Fibroblast of skin of abdomen (primary cell): ENCODE measurements around the gene OR6A2. TPM values are rescaled to one million over a fixed set of nuclear protein-coding genes. Genes with fewer than 3 reads are reported as not detected.
A peak's percentile ranks its signal among the peaks of the same experiment; 100 is the strongest.
"Not testable (repeated sequence)": the region's sequence is repeated elsewhere in the genome, so short reads cannot be mapped to it uniquely, and the experiment has no call there.

Experiments
- DNase-seq: peaks from one replicate; pipeline ENCODE4 v3.0.0-alpha.2; 2013
- polyA plus RNA-seq, 2 experiments: library from polyadenylated mRNA; unstranded; fragments of 120-200 nt; gene quantifications; one replicate each; pipeline ENCODE4 v1.2.1, GENCODE V29; 2013; ENCODE audit not compliant: insufficient read length in 2 of 2

The OR6A2 gene
- not detected for polyA plus RNA-seq (2013, experiment 1 of 2; ENCODE audit: insufficient read length)
- polyA plus RNA-seq (2013, experiment 2 of 2; ENCODE audit: insufficient read length) = 0.02 TPM

DNA sequence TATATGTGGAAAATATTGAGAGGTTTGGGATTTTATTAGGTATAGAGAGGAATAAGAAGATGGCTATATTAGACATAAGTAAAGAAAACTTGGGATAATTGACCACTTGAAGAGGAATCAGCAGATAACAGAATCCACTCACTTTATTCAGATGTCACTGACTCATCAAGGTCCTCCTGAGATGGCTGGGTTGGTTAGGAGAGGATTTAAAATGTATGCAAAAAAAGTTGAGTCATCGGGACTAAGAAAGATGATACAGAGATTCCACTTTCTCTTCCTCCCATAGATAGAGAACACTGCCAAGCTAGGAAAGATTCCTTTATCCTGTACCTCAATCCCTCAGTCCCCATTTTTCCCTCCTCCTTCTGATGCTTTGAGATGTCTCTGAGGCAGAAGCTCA lies at the start of gene OR6A2:
OR6A2 (minus strand) TSS at position 288 of the 400 bp plus-strand sequence. CDS start 3,981 bp downstream, outside the sequence.
- DNase-seq = peak; percentile 16

DNA sequence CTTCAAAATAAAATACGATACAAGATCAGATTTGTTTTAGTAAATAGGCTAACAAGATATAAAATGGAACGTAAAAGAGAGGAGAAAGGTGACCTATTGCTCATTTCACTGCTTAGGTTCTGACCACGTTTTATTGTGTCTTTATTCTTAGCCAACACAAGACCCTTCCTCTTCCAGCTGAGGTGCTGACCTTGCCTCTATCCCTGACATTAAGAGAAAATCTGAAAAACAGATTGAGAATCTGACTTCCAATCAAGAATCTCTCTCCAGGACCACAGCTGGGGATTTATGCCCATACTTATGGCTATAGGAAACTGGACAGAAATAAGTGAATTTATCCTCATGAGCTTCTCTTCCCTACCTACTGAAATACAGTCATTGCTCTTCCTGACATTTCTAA lies 45.9 kb upstream of the OR6A2 start, which contains the start of gene OR10A5:
OR10A5 (plus strand) TSS at position 301 of the 400 bp plus-strand sequence; CDS start at position 301, 0 bp downstream.
- no peak for DNase-seq

DNA sequence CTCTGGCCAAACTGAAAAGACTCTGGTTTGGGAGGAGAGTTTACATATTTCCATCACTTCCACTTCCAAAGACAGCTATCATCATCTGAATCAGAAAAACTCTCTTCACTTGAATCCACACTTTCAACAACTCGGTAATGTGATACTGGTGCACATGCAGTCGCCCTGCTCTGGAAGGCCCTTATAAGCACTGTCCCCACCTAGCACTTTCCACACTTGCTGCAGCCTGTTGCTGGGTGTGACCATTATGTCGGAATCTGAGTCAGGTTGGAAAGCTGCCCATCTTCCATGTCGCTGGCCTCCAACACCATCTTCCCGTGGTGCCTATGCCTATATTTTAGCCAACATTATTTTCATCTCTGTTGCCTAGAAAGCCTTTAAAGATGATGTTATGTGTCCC lies 44.9 kb upstream of the OR6A2 start:
- no peak for DNase-seq

DNA sequence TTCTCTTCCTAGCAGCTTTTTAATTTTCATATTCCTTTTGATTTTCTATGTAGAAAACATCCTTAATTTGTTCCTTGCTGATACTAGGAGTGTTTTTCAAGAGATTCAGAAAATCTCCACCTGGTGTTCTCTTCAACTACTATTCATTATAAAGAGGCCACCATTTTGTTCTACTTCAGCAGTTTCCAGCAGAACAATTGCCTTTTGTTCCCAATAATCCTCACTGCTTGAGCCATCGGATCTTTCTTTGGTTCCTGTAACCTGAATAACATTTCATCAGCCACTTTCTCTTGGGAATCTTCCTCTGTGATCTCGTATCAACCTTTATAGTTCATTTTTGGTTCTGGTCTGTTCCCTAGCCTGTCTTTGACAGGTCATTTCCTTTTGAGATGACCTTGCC lies 44.2 kb upstream of the OR6A2 start:
- no peak for DNase-seq

DNA sequence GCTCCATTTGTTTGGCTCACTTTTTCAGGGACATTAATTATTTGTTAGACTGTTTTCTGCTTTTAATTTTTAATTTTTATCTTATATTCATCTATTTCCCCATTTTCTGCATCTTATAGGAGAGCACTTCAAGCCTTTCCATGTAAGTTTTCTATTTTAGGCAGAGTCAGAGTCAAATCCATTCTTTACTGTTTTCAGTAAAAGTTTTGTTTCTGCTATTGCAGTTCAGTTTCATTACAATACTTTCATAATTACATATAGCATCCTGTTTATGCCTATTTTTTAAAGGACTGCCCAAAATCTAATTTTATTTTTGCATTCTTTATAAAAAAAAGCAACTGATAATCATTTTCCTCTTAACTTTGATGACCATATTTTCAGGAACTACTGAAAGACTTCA lies 42.2 kb upstream of the OR6A2 start:
- DNase-seq = no peak

DNA sequence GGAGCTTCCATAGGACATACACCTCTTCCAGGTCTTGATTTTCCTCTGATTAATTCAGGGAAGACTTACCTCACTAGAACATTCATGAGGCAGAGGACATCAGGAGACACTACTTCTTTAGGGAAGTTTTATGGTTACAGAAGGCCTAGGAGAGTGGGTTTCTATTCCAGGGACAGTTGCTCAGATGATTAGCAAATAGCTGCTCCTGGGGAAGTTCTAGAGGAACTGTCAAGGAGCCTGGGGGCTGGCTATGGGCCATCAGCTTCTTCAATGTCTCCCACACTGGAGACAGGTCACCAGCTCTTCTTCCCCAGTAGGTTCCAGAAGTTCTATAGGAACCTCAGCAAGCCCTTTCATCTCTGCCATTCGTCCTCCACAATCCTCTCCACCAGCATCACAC lies 34.5 kb upstream of the OR6A2 start:
- no peak for DNase-seq

DNA sequence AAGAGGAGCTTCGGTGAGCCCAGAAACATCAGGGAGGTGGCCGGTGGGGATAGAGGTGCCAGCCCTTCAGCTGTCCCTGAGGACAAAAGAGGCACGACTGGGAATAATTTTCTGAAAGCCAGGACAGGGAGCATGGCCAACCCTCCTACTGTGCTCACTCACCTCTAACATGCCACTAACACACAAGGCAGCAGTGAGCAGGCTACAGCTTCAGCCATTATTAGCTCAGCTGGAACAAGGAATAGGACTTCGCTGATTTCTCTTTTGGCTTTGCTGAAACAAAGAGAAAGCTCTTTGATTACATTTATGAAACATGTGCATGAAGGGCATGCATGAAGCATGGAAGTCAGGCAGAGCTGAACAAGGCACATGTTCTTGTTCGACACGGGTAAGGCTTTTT lies 33.9 kb upstream of the OR6A2 start:
- no peak for DNase-seq

DNA sequence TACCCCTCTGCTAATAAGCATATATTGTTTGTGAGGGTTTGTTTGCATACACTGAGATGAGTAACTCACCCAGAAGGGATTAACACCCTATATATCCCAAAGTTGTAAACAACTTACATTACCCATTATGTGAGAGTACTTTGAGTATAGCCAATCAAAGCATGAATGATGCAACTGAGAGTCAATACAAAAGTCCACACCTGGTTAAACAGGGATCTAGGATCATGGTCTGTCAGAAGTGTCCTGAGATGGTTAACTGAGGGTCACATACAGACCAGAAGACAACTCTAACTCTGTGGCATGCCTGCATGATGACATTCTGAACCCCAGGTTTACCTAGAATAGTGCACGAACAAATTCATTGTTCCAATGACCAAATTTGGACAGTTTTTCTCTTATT lies 28.6 kb upstream of the OR6A2 start:
- DNase-seq = no peak

DNA sequence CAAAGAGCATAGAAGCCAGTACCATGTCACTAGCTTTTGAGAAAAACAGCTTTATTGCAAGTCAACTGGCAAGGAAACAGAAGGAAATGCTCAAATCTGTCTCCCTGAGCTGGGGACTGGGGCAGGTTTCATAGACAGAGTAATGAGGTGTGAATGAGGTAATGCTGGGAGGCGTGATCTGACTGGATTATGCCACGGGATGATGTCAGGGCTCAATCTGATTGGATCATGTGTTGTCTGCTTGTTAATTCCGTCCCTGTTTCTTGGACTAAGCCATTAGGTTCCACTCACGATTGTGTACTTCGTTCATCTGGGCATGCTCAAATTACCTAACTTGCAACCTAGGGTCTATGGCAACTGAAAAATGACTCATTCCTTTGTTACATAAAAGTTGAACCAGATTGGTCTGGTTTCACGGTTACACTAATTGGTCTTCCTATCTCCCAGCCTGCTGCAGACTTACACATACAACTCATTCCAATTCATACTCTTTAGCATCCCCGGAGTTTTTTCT lies 25.8 kb upstream of the OR6A2 start:
- DNase-seq = no peak

DNA sequence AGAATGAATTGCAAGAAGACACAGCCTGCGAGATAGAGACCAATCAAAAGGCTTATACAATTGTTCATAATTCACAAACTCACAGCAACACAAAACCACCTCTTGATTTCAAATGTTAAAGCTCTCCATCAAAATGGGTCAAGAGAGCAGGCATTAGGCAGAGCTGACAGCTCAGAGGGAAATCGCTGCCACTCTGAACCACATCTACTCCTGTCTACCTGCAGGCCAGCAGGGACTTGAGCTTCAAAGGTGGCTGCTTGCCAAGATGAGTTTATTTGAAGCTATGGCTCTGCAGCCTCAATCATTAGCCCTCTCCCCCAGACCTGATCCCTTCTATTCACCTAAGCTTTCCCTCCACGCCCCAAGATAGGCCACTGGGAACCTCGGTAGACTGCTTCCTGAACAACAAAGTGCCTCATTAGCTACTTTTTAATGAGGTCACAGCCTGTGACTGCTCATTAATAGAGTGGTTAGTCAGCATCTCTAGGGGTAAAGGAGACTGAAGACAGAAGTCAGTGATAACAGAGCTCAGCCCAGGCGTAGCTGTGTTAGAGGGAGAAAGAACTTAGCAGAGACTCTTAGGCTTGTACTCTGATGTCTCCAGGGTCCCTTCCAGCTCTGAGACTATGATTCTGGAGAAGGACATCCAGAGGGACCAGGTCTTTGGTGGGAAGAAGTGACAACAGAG lies 24.8 kb upstream of the OR6A2 start:
- DNase-seq = no peak

DNA sequence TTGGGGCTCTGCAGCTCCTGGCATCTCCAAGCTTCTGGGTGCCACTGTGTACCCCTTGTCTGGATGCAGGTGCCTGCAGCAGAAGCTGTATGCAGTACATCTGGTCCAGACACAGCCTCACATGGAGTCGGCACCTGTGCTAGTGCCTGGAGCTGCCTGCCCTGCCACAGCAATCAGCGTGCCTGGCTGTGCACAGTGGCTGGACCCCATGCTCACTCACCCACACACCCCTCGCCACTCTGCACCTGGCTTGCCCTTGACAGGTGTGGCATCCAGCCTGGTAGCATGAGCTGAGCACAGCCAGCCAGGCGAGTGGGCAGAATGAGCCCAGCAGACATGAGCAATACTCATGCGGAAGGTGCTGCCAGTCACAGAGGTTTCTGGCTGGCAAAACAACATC lies 19.5 kb upstream of the OR6A2 start:
- no peak for DNase-seq

DNA sequence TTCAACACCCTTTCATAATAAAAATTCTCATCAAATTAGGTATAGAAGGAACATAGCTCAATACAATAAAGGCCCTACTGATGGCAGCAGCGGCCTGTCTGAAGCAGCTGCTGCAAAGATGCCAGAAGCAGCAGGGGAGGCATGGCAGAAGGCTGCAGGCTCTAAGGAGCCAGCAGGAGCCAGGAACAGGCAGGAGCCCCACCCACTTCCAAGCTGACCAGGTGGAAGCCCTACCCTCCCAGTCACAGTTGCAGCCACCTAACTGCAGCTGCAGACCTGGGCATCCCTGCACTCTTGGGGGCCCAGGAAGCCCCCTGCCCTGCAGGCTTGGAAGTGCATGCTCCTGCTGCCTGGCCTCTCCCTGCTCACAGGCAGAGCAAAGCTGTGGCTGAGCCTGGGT lies 18.2 kb upstream of the OR6A2 start:
- no peak for DNase-seq

DNA sequence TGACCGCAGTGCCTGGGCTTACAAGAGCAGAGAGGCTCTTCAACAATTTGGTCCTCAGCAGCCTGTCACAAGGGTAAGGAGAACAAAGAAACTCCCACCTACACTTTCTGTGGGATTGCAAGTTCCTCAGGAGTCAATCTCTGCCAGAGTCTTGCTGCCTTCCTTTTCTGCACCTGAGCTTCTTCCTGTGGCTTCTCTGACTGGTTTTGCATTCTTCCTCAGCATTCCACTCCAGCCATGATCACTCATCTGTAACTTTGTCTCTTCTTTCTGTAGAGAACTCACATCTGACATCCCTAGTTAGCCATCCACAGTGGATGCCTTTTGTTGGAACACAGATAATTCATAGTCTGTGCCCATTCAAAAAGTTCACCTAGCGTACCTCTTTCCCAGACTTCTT lies 14.2 kb upstream of the OR6A2 start:
- DNase-seq = no peak

DNA sequence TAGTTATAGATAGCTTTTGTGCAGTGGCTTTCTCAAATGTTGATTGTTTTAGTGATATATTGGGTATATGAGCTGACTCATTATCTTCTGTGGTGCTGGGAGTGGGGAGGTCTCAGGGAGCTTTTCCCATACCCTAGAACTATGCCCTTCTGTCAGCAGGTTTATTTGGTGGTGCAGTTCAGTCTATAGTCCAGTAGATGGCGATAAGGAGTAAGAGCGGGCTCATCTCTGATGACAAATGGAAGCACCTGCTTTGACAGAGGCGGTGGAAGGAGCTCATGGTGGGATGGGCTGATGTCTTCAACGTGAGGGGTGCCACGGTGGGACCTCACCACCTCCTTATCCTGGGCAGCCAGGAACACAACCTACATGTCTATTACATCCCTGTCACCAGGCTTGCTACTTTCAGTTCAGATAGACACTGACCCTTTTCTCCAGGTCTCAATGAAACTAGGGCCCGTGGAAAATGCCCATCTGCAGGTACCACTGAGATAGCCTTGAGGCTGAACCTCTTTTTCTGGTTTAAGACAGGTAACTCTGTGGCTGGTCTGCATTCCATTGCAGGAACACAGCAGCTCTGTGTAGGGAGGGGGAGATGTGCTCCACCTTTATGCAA lies 13.0 kb upstream of the OR6A2 start:
- DNase-seq = peak; percentile 27

DNA sequence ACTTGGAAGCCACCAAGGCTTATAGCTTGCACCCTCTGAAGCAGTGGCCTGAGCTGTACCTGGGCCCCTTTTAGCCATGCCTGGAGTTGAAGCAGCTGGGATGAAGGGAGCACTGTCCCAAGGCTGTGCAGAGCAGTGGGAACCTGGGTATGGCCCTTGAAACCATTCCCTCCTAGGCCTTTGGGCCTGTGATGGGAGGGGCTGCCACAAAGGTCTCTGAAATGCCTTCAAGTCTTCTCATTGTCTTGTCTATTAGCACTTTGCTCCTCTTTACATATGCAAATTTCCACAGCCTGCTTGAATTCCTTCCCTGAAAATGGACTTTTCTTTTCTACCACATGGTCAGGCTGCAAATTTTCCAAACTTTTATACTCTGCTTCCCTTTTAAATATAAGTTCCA lies 1.6 kb upstream of the OR6A2 start:
- DNase-seq = not testable (repeated sequence)

DNA sequence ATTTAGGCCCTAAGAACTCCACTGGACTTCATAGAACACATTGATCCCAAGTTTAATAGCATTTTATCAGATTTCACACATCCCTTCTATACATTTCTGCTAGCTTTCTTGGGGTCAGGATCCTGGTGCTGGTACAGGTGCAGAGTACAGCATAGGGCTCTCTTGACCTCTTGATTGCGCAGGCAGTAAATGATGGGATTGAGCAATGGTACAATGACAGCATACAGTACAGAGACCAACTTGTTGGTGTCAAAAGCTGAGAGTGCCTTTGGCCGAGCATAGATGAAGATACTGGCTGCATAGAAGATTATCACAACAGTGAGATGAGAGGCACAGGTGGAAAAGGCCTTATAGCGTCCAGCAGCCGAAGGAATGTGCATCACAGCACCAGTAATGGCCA lies 4.8 kb downstream of the OR6A2 start:
- no peak for DNase-seq

DNA sequence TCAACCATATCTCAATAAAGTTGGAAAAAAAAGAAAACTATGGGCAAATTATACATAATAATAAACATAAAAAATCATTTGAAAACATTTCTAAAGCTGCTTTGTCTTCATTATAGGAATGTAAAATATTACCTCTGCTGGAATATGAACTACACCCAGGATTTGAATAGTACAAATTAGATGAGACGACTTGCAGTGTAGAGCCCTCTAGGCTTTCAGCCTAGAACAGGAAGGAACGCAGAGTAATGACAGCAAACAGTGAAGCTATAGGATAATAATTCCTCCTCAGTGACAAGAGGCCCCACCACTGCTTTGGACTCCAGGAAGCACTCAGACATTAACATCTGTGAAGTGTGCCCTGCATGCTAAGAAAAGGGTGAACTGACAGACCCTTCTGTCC lies 8.9 kb downstream of the OR6A2 start:
- DNase-seq = no peak

DNA sequence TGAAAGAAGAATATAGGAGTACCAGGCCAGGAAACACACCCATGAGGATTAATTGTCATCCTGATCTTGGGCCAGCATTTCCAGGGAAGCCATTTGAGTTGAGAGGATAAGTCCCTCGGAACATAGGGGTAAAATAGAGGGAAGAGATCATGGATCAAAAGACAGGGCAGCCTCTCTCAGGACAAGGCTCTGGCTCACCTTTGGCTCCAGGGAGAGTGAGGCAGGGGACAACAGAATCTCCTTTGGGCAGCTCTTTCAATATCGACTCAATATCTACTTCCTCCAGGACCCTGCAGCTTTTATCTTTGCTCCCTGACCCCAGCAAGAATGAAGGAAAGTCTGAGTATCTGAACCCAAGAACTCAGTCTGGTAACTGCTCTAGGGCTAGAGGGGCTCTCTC lies 16.8 kb downstream of the OR6A2 start, which contains the start of gene OR2AG1:
OR2AG1 (plus strand) TSS at position 301 of the 400 bp plus-strand sequence. CDS start 2,018 bp downstream, outside the sequence.
- no peak for DNase-seq

DNA sequence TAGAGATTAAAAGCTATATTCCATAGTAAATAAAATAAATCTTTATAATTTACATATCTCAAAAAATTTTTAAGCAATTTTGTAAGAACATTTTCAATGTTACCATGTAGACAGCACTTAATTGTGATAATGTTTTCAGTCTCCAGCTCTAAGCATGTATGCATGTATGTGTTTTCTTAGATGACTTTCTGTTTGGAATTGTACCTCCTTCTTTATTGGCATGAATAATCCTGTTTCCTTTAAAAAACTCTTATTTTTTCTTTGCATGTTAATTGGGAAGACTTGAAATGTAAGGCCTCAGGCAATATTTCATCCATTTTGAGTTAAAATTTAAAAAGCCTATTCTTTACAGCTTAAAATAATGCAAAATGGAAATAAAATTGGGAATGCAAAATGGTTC lies 18.7 kb downstream of the OR6A2 start:
- DNase-seq = no peak

DNA sequence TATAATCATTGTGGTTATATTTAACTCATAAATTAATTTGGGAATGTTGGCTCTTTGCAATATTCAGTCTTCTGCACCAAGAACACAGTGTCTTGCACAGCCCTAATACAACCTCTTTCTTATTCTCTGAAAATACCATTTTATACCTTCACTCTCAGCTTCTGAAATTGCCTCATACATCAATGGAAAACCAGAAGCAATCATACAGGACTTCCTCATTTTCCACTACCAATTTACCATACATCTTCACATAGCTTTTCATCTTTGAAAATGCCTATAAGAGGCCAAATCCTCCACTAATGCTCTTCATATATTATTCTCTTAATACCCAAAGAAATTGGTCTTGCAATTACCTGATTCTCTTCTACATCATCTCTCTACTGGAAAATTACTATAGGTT lies 21.0 kb downstream of the OR6A2 start:
- no peak for DNase-seq

DNA sequence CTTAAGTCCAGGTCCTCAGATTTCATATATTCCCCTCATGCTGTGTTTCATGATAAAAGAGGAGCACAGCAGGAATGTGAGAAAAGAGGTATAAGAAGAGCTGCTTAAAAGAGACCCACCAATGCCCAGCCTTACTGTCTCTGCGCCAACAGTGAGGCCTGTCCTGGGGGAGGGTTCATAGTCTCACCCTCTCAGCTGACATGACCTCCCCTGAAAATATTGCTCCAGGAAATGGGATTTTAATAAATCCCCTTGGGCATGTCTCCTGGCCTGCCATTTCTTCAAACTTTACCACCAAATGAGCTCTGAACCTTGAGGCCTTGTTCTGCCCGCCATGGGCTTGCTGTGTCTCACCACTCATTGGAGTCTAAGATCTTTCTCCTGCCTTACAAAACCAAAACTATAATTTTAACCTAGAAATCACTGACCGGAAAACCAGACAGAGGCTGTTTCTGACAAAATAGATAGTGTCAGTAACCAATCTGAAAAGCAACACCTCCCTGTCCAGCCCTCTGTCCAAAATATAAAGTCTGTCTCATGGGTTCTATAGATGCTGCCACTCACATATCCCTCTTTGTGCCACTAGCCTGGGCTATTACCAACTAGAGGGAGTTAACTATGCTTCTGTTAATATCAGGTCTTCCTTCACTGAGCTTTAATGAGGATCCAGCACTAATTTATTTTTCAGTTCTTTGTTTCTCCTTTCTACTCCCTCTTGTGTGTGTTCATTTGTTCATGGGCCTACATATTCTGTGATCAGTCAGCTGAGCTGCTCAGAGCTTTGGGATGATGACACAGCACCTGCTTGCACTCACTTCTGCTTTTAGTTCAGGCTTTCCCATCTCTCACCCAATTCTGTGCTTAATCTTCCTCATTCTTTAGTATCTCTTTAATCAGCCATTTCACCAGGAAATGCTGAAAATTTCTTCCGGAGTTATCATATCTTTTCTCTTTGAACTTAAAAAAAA lies 27.3 kb downstream of the OR6A2 start, which contains the start of gene OR2AG2:
OR2AG2 (minus strand) TSS at position 51 of the 968 bp plus-strand sequence. CDS start 3,019 bp downstream, outside the sequence.
- DNase-seq = no peak

DNA sequence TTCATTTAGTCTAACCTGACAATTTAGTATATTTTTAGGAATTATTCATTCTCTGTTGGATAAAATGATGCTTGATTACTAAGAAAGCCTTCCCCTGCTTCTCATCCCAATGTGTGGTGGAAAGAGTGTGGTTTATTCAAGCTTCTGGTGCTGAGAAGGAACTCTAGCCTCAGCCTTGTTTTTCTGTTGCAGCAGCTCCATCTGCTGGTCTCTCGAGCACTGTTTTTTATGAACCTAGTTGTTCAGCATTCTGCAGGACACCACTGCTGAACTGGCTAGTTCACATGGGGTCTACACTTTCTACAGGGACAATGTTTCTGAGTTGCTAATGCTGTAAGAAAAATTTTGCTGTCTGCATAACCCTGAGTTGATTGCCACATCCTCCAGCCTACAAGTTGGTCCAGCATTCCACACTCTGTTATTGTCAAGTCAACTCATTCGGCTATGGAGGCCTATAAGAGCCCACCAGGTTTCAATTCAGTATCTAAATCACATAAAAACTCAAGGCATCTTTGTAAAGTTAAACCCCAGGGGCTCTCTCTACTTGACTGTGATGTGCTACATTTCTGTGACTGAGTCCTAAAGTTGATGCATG lies 42.0 kb downstream of the OR6A2 start:
- peak; percentile 29 for DNase-seq
